Measurements from ENCODE around the gene CXCL14.

Gene CXCL14

GRCh38 chr5:135543485-135544304 lies 35.1 kb downstream of the CXCL14 start:
- no peak overlapping the region for H3K27ac ChIP-seq (ENCODE audit: low read depth, low read length)
- peak overlapping the region; percentile 42 for H3K4me2 ChIP-seq (ENCODE audit: low read length)
- no peak overlapping the region for H3K4ac ChIP-seq (ENCODE audit: low read depth, low read length)
- no peak overlapping the region for H3K9ac ChIP-seq (ENCODE audit: low read length)
- H3K18ac ChIP-seq (ENCODE audit: low read length) = no peak overlapping the region
- H3K79me1 ChIP-seq (ENCODE audit: low read length) = no peaks in the 10 kb centered on the region
- no peak overlapping the region for H4K12ac ChIP-seq (ENCODE audit: low read depth, low read length)
- no peak for DNase-seq
- no peaks in the 10 kb centered on the region for H3K36me3 ChIP-seq (ENCODE audit: control insufficient read depth in 1 of 2, insufficient read depth in 2 of 2, low read length in 2 of 2)
- no peaks in the 10 kb centered on the region for H3K79me2 ChIP-seq (ENCODE audit: control insufficient read depth, insufficient read depth, low read length, poor library complexity)
- peaks cover 73% of the 10 kb centered on the region for H3K27me3 ChIP-seq (ENCODE audit: insufficient read depth, low read length)
- H3K9me3 ChIP-seq (ENCODE audit: insufficient read depth, low read depth, low read length) = peaks cover 14% of the 10 kb centered on the region
- no peak overlapping the region for H3K4me3 ChIP-seq (ENCODE audit: low read depth, low read length)
- no peak overlapping the region for H2AK5ac ChIP-seq (ENCODE audit: low read length)
- H4K8ac ChIP-seq (ENCODE audit: low read depth, low read length) = no peak overlapping the region
- H2AFZ ChIP-seq (ENCODE audit: insufficient read depth, low read length, poor library complexity) = no peak overlapping the region
- no peak overlapping the region for H2BK5ac ChIP-seq (ENCODE audit: low read depth, low read length, poor library complexity)
- WGBS (ENCODE audit: extremely low coverage, insufficient coverage, insufficient read length) = no CpG with 5 or more reads among the region's 77 CpGs
- no peak overlapping the region for H2BK120ac ChIP-seq (ENCODE audit: insufficient read depth, low read length, poor library complexity)
- no peak overlapping the region for H2BK12ac ChIP-seq (ENCODE audit: low read length)
- H3K14ac ChIP-seq (ENCODE audit: low read length) = no peak overlapping the region
- H4K91ac ChIP-seq (ENCODE audit: low read depth, low read length) = no peak overlapping the region
- peaks cover 6 to 7% of the 10 kb centered on the region in 2 experiments for H3K4me1 ChIP-seq (ENCODE audit: control insufficient read depth in 1 of 2, insufficient read depth in 2 of 2, low read length in 2 of 2)
- no peak overlapping the region for H3K23ac ChIP-seq (ENCODE audit: low read length)

- H3K4me2 ChIP-seq (ENCODE audit: low read length) = no peak overlapping the region
- no peak overlapping the region for H3K18ac ChIP-seq (ENCODE audit: low read length)
- no peak overlapping the region for H3K9ac ChIP-seq (ENCODE audit: low read length)
- no peaks in the 10 kb centered on the region for H3K79me1 ChIP-seq (ENCODE audit: low read length)
- no peak overlapping the region for H2BK12ac ChIP-seq (ENCODE audit: low read length)
- H2AK5ac ChIP-seq (ENCODE audit: low read length) = no peak overlapping the region
- no peak overlapping the region for H3K14ac ChIP-seq (ENCODE audit: low read length)
- no peaks in the 10 kb centered on the region for H3K36me3 ChIP-seq (ENCODE audit: control insufficient read depth in 1 of 2, insufficient read depth in 2 of 2, low read length in 2 of 2)
- H3K4me3 ChIP-seq (ENCODE audit: low read depth, low read length) = no peak overlapping the region
- no peak overlapping the region for H2BK5ac ChIP-seq (ENCODE audit: low read depth, low read length, poor library complexity)
- H3K27me3 ChIP-seq (ENCODE audit: insufficient read depth, low read length) = peaks cover 74% of the 10 kb centered on the region
- H3K4ac ChIP-seq (ENCODE audit: low read depth, low read length) = no peak overlapping the region
- peaks cover 14% of the 10 kb centered on the region for H3K9me3 ChIP-seq (ENCODE audit: insufficient read depth, low read depth, low read length)
- WGBS (ENCODE audit: extremely low coverage, insufficient coverage, insufficient read length) = no CpG with 5 or more reads among the region's 5 CpGs
- H3K23ac ChIP-seq (ENCODE audit: low read length) = no peak overlapping the region
- DNase-seq = no peak
- no peak overlapping the region for H4K91ac ChIP-seq (ENCODE audit: low read depth, low read length)
- no peak overlapping the region for H4K12ac ChIP-seq (ENCODE audit: low read depth, low read length)
- H3K79me2 ChIP-seq (ENCODE audit: control insufficient read depth, insufficient read depth, low read length, poor library complexity) = no peaks in the 10 kb centered on the region
- no peak overlapping the region for H4K8ac ChIP-seq (ENCODE audit: low read depth, low read length)
- H3K27ac ChIP-seq (ENCODE audit: low read depth, low read length) = no peak overlapping the region
- no peak overlapping the region for H2BK120ac ChIP-seq (ENCODE audit: insufficient read depth, low read length, poor library complexity)
- peaks cover 6 to 7% of the 10 kb centered on the region in 2 experiments for H3K4me1 ChIP-seq (ENCODE audit: control insufficient read depth in 1 of 2, insufficient read depth in 2 of 2, low read length in 2 of 2)
- H2AFZ ChIP-seq (ENCODE audit: insufficient read depth, low read length, poor library complexity) = no peak overlapping the region
Observed at GRCh38 chr5:135543001-135543484, 35.7 kb downstream of the CXCL14 start.

GRCh38 chr5:135541807-135542502 lies 36.8 kb downstream of the CXCL14 start:
- Histone ChIP-seq H2BK12ac (ENCODE audit: low read length) (no peak overlapping the region), H3K4me3 (ENCODE audit: low read depth, low read length) (no peak overlapping the region), H3K9ac (ENCODE audit: low read length) (no peak overlapping the region), H3K18ac (ENCODE audit: low read length) (no peak overlapping the region), H3K27ac (ENCODE audit: low read depth, low read length) (no peak overlapping the region), H3K36me3 (ENCODE audit: control insufficient read depth in 1 of 2, insufficient read depth in 2 of 2, low read length in 2 of 2) (no peaks in the 10 kb centered on the region), H4K91ac (ENCODE audit: low read depth, low read length) (no peak overlapping the region), H4K8ac (ENCODE audit: low read depth, low read length) (no peak overlapping the region), H3K4me2 (ENCODE audit: low read length) (no peak overlapping the region), H3K4me1 (ENCODE audit: control insufficient read depth in 1 of 2, insufficient read depth in 2 of 2, low read length in 2 of 2) (peaks cover 6 to 7% of the 10 kb centered on the region in 2 experiments), H3K9me3 (ENCODE audit: insufficient read depth, low read depth, low read length) (peaks cover 11% of the 10 kb centered on the region), H2BK120ac (ENCODE audit: insufficient read depth, low read length, poor library complexity) (no peak overlapping the region), H3K79me1 (ENCODE audit: low read length) (no peaks in the 10 kb centered on the region), H2AK5ac (ENCODE audit: low read length) (no peak overlapping the region), H3K79me2 (ENCODE audit: control insufficient read depth, insufficient read depth, low read length, poor library complexity) (no peaks in the 10 kb centered on the region), H4K12ac (ENCODE audit: low read depth, low read length) (no peak overlapping the region), H3K27me3 (ENCODE audit: insufficient read depth, low read length) (peaks cover 75% of the 10 kb centered on the region), H2BK5ac (ENCODE audit: low read depth, low read length, poor library complexity) (no peak overlapping the region), H3K14ac (ENCODE audit: low read length) (no peak overlapping the region), H3K23ac (ENCODE audit: low read length) (no peak overlapping the region), H2AFZ (ENCODE audit: insufficient read depth, low read length, poor library complexity) (no peak overlapping the region), H3K4ac (ENCODE audit: low read depth, low read length) (no peak overlapping the region)
- no CpG with 5 or more reads among the region's 11 CpGs for WGBS (ENCODE audit: extremely low coverage, insufficient coverage, insufficient read length)
- DNase-seq = no peak

- Histone ChIP-seq H3K4ac (ENCODE audit: low read depth, low read length) (no peak overlapping the region), H3K79me2 (ENCODE audit: control insufficient read depth, insufficient read depth, low read length, poor library complexity) (no peaks in the 10 kb centered on the region), H3K27me3 (ENCODE audit: insufficient read depth, low read length) (peaks cover 77% of the 10 kb centered on the region), H3K14ac (ENCODE audit: low read length) (no peak overlapping the region), H4K12ac (ENCODE audit: low read depth, low read length) (no peak overlapping the region), H3K18ac (ENCODE audit: low read length) (no peak overlapping the region), H3K9ac (ENCODE audit: low read length) (no peak overlapping the region), H3K36me3 (ENCODE audit: control insufficient read depth in 1 of 2, insufficient read depth in 2 of 2, low read length in 2 of 2) (no peaks in the 10 kb centered on the region), H3K4me2 (ENCODE audit: low read length) (no peak overlapping the region), H2BK120ac (ENCODE audit: insufficient read depth, low read length, poor library complexity) (no peak overlapping the region), H2AK5ac (ENCODE audit: low read length) (no peak overlapping the region), H3K23ac (ENCODE audit: low read length) (no peak overlapping the region), H3K4me1 (ENCODE audit: control insufficient read depth in 1 of 2, insufficient read depth in 2 of 2, low read length in 2 of 2) (peaks cover 10 to 17% of the 10 kb centered on the region in 2 experiments), H2AFZ (ENCODE audit: insufficient read depth, low read length, poor library complexity) (no peak overlapping the region), H2BK12ac (ENCODE audit: low read length) (no peak overlapping the region), H3K4me3 (ENCODE audit: low read depth, low read length) (no peak overlapping the region), H4K91ac (ENCODE audit: low read depth, low read length) (no peak overlapping the region), H3K79me1 (ENCODE audit: low read length) (no peaks in the 10 kb centered on the region), H3K27ac (ENCODE audit: low read depth, low read length) (no peak overlapping the region), H4K8ac (ENCODE audit: low read depth, low read length) (no peak overlapping the region), H2BK5ac (ENCODE audit: low read depth, low read length, poor library complexity) (no peak overlapping the region), H3K9me3 (ENCODE audit: insufficient read depth, low read depth, low read length) (peaks cover 16% of the 10 kb centered on the region)
- WGBS (ENCODE audit: extremely low coverage, insufficient coverage, insufficient read length) = no CpG with 5 or more reads among the region's 4 CpGs
- DNase-seq = no peak
Observed at GRCh38 chr5:135539430-135540005, 39.3 kb downstream of the CXCL14 start.
